ENCODE data around the gene TRPT1. TPM values are rescaled to one million over a fixed set of nuclear protein-coding genes. Genes with fewer than 3 reads are reported as not detected.

TRPT1 gene
- total and polyA plus RNA-seq, 9 of the 15 experiments (the other 6 are each of a cell fraction or from before 2014, with no cell fraction given) = 4.6 to 41.7 (median 23.1) TPM

DNA sequence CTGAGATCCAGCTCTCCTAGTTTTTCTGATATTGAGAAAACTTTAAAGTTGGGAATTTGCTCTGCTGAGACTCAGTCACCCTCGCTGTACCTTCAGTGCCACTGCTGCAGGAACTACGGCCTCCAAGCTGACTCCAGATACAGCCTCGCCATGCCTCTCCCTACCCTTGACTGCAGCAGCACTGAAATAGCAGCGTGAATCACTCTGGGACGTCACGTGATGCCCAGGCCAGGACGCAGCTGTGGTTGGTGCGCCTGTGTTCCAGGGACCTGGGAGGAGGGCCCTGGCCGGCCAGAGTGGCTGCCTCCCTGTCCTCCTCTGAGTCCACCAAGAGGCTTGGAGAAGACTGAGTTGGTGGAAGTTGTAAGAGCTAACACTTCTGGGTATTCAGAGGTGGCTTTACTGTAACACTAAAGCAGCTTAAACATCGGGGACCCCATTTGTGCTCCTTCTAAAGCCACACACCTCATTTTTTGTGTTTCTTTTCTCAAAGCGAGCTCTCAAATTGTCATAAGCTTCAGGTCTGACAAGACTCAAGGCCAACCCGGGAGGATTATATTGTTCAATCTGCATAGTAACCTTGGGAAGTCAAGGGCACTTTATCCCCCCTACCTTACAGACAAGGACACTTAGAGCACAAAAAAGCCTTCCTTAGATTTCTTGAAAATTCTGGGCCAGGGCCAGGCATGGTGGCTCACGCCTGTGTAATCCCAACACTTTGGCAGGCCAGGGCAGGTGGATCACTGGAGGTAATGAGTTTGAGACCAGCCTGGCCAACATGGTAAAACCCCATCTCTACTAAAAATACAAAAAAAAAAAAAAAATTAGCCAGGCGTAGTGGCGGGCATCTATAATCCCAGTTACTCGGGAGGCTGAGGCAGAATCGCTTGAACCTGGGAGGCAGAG, 44.2 kb downstream of the TRPT1 start (continued):
- TF ChIP-seq ELK3 (CRISPR knock-in tag; IDR thresholded peaks at IDR 0.05) = no peak
- TF ChIP-seq, protein P1, sequence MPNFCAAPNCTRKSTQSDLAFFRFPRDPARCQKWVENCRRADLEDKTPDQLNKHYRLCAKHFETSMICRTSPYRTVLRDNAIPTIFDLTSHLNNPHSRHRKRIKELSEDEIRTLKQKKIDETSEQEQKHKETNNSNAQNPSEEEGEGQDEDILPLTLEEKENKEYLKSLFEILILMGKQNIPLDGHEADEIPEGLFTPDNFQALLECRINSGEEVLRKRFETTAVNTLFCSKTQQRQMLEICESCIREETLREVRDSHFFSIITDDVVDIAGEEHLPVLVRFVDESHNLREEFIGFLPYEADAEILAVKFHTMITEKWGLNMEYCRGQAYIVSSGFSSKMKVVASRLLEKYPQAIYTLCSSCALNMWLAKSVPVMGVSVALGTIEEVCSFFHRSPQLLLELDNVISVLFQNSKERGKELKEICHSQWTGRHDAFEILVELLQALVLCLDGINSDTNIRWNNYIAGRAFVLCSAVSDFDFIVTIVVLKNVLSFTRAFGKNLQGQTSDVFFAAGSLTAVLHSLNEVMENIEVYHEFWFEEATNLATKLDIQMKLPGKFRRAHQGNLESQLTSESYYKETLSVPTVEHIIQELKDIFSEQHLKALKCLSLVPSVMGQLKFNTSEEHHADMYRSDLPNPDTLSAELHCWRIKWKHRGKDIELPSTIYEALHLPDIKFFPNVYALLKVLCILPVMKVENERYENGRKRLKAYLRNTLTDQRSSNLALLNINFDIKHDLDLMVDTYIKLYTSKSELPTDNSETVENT (CRISPR knock-in tag; IDR thresholded peaks at IDR 0.05) = no peak
- TF ChIP-seq NRF1 (conservative IDR thresholded peaks at IDR 0.05 in 1 of 2, IDR thresholded peaks at IDR 0.05 in 1 of 2) = peak; percentile 85 to 88
- TF ChIP-seq MAFF (IDR thresholded peaks at IDR 0.05; ENCODE audit: low read length) = no peak
- TF ChIP-seq EP400 (IDR thresholded peaks at IDR 0.05) = peak; percentile 54
- TF ChIP-seq DMBX1 (CRISPR knock-in tag; IDR thresholded peaks at IDR 0.05; ENCODE audit: borderline replicate concordance) = no peak
- TF ChIP-seq PHF20 (IDR thresholded peaks at IDR 0.05; ENCODE audit: partially characterized antibody) = peak; percentile 49
- no peak for TF ChIP-seq HDAC8 (tag; IDR thresholded peaks at IDR 0.05)
- TF ChIP-seq TARDBP (IDR thresholded peaks at IDR 0.05) = no peak
- no peak for TF ChIP-seq HDAC6 (IDR thresholded peaks at IDR 0.05; ENCODE audit: low read depth, low read length)
- TF ChIP-seq CCNT2 (IDR thresholded peaks at IDR 0.05; ENCODE audit: borderline replicate concordance, extremely low read depth, insufficient read length, low read depth, low read length) = no peak
- TF ChIP-seq HEY1 (CRISPR knock-in tag; IDR thresholded peaks at IDR 0.05; ENCODE audit: borderline replicate concordance) = no peak
- peak in 1 of 2 experiments; percentile 56; a peak in 1 of 4 replicates for TF ChIP-seq SIN3A (IDR thresholded peaks at IDR 0.05; ENCODE audit: borderline replicate concordance in 2 of 2, control insufficient read depth in 1 of 2, low read depth in 2 of 2, low read length in 2 of 2)
- no peak for TF ChIP-seq ZNF165 (CRISPR knock-in tag; IDR thresholded peaks at IDR 0.05; ENCODE audit: borderline replicate concordance)
- no peak for TF ChIP-seq EWSR1 (IDR thresholded peaks at IDR 0.05; ENCODE audit: borderline replicate concordance, low read depth, partially characterized antibody)
- TF ChIP-seq, protein P2, sequence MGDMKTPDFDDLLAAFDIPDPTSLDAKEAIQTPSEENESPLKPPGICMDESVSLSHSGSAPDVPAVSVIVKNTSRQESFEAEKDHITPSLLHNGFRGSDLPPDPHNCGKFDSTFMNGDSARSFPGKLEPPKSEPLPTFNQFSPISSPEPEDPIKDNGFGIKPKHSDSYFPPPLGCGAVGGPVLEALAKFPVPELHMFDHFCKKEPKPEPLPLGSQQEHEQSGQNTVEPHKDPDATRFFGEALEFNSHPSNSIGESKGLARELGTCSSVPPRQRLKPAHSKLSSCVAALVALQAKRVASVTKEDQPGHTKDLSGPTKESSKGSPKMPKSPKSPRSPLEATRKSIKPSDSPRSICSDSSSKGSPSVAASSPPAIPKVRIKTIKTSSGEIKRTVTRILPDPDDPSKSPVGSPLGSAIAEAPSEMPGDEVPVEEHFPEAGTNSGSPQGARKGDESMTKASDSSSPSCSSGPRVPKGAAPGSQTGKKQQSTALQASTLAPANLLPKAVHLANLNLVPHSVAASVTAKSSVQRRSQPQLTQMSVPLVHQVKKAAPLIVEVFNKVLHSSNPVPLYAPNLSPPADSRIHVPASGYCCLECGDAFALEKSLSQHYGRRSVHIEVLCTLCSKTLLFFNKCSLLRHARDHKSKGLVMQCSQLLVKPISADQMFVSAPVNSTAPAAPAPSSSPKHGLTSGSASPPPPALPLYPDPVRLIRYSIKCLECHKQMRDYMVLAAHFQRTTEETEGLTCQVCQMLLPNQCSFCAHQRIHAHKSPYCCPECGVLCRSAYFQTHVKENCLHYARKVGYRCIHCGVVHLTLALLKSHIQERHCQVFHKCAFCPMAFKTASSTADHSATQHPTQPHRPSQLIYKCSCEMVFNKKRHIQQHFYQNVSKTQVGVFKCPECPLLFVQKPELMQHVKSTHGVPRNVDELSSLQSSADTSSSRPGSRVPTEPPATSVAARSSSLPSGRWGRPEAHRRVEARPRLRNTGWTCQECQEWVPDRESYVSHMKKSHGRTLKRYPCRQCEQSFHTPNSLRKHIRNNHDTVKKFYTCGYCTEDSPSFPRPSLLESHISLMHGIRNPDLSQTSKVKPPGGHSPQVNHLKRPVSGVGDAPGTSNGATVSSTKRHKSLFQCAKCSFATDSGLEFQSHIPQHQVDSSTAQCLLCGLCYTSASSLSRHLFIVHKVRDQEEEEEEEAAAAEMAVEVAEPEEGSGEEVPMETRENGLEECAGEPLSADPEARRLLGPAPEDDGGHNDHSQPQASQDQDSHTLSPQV (IDR thresholded peaks at IDR 0.05) = peak; percentile 82; the same call in 1 of the 2 replicates
- no peak; the same call in 1 of the 2 replicates for TF ChIP-seq KAT7 (CRISPR knock-in tag; IDR thresholded peaks at IDR 0.05; ENCODE audit: borderline replicate concordance)
- 0 out of 2 replicates have a peak, but pooled peaks have one; percentile 16 for TF ChIP-seq NFIC (IDR thresholded peaks at IDR 0.05)
- TF ChIP-seq BCL6 (CRISPR knock-in tag; IDR thresholded peaks at IDR 0.05) = no peak
- TF ChIP-seq CBFA2T3 (IDR thresholded peaks at IDR 0.05) = peak; percentile 41
- no peak for TF ChIP-seq BRD4 (IDR thresholded peaks at IDR 0.05)
